ENCODE results near the gene TXNRD2.
"Not testable (repeated sequence)": the region's sequence is repeated elsewhere in the genome, so short reads cannot be mapped to it uniquely, and the experiment has no call there.

Gene TXNRD2

DNA sequence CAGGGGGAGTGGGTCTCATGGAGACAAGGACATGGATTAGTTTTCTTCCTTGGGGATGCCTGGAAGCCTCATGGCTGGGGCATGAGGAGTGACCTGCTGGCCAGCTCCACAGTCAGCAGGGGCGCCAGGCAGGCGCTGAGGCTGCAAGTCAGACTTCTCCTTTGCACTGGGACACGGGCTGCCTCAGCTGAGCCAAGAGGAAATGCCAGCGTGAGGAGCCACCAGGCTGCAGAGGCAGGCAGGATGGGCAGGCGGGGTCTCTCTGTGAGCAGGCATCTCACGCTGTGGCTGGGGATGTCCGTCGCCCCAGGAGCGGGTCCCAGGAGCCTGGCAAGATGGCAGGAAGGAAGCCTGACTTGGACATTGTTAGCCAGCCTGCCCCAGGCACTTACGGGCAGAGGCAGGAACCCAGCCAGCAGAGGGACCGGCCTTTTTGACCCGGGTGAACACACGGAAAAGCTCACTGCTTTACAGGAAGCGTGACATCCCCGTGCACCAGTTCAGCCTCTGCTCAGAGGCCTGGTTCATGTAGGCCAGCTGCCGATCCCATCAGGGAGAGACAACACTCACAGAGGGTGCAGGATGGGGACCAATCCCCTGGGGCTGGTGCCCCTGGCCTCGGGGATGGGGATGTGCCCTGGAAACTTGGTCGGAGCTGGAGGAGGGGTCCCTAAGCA, 97.1 kb downstream of the TXNRD2 start:
- DNase-seq (ENCODE audit: low read depth) = no peak

DNA sequence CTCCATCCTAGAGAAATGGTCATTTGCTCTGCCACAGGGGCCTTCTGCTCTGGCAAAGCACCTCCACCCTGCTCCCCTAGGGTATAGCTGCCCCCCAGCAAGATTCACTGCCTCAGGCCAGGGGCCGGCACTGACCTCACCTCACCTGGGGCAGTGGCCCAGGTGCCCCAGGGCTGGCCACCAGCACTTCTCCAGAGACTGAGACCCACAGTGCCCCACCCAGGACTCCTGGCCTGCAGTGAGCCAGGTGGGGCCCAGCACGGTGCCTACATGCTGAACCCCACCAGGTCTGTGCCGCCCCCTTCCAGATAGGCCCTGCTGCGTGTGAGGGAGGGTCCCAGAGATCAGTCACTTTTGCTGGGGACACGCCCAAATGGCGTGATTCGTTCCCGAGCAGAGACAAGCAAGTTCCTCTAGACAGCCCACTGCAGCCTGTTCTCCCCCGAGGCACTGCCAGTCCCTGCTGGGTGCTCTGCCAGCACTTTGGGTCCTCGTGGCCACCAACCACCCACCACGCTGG, 97.7 kb downstream of the TXNRD2 start:
- no peak for DNase-seq (ENCODE audit: low read depth)

DNA sequence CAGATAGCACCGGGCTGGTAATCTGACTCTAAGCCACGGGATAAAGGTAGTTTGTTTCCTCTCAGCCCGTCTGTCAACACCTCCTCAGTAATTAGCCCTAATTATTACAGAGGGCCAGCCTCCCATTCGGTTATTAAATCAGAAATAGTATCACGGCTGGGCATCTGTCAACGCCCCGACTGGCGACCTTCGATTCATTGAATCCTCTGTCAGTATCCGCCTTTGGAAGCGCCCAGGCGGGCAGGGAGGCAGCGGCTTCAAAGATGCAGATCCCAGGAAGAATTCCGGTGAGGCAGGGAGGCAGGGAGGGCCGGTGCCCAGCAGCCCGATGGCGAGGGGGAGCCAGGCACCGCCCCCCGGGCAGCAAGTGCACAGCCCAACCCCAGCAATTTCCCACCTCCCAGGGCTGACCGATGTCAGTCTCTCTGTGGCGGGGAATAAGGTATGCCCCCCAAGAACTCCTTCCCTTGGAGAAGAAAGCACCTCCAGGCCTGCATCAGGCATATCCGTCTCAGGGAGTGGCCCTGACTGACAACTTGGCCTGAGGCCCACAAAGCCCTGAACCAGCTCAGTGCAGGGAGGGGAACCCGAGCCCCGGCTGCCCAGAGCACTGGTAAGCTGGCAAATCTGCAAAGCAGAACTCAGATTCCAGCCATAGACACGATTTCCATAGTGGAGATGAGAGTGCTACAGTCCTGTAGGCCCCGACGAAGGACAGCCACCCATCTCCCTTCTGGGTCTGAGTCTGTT, 98.3 kb downstream of the TXNRD2 start:
- no peak for DNase-seq (ENCODE audit: low read depth)

DNA sequence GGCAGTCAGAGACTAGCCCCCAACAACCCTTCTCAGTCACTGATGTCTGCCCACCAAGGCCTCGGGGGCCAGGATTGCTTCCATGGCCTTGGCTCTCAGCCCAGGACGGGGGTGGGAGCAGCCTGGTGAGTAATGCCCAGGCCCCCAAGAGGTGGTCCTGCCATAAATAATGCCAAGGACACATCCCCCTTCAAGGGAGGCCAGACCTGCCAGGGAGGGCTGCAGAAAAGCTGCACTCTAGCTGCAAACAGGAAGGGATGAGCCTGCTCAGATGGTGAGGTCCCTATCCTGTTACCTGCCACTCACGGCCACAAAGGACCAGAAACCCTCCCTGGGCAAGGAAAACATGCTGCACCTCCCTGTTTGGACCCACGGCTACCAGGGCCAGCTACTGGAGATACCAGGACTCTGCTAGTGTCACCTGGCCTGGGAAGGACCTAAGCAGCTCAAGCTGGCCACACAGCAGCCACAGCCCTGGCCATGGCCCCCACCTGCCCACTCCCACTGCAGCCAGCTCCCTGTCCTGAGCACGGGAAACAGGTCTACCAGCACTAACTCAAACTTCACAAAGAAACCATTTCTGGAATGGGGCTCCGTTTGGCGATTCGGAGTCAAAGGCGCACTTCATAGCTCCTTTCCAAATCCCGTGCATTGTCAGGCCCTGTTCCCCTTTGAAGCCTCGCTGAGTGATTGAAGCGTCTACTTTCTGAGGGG, 99.1 kb downstream of the TXNRD2 start:
- DNase-seq (ENCODE audit: low read depth) = no peak

DNA sequence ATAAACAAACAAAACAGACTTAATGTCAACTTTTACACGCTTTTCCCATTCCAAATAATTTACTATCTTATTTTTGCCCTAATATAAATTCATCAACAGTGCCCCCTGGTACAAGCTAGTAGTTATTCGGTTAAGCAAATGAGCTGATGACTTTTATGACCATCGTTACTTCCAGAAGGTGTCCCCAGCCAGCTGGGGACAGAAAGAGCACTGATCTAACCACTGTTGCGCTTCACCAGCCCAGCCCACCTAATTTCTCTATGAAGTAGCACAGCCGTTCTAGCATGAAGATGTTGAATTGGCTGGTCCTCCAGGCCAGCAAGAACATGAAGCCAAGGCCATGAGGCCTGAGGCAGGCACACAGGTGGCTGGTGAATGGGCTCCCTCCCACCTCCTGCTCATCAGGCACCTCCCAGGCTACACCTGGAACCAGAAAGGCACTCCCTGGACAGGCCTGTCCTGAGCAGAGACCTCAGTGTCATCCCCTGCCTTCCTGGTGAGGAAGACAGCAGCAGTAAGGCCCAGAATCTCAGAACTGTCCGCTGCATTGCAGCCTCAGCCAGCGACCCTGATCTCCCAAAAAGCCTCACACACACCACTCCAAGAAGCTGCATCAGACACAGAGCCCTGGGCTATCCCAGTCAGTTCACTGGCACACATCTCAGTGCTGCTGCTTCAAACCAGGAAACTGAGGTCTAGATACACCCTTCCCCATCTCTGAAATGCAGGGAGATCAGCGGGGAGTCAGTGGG, 99.8 kb downstream of the TXNRD2 start:
- no peak for DNase-seq (ENCODE audit: low read depth)

DNA sequence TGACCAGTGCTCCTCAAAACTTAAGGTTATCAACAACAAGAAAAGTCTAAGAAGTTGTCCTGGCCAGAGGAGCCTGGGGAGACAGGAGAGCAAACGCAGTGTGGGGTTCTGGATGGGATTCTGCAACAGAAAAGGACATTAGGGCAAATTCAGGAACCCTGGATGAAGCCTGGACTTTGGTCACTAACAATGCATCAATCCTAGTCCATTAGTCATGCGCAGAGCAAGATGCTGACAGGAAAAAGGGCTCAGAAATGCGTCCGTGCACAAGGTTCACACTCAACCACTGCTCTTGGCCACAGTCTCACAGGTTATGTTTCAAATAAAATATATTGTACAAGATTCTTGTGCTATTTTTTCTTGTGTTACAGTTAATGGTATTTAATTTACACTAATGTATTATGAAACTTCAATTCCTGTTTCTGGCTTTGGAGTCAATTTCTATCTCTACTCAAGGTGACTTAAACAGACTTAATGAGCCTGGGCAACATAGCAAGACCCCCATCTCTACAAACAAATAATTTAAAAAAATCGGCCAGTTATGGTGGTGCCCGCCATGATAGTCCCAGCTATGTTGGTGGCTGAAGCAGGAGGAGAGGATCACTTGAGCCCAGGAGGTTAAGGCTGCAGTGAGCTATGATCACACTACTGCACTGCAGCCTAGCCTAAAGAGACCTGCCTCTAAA, 100.5 kb downstream of the TXNRD2 start:
- no peak for DNase-seq (ENCODE audit: low read depth)

DNA sequence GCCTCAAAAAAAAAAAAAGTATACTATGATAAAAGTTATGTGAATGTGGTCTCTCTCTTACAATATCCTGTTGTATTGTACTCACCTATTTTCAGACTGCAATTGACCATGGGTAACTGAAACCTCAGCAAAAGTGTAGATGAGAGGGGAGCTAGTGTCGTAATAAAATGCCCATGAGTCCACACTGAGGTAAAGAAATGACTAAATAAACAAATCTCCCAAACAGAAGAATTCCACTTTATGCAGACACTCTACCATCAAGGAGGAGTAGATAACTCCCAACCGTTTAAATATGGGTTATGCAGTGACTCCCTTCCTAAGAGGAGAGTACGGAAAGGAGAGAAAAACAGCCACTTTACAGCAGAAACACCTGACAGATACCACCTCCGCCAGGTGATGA, 101.6 kb downstream of the TXNRD2 start:
- no peak for DNase-seq (ENCODE audit: low read depth)

DNA sequence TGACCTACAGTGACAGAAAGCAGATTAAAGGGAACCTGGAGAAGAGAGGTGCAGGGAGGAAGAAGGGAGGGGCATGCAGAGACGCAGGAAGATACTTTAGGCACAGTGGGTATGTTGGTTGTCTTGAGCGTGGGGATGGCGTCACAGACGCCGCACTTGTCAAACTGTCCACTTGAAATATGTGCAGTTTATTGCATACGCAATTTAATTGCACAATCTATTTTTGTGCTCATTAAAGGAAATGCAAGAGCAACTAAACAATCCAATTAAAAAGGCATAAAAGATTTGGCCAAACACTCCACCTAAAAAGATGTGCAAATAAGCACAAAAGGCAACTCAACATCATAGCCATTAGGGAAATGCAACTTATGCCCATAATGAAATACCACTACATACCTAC, 103.7 kb downstream of the TXNRD2 start:
- DNase-seq (ENCODE audit: low read depth) = no peak

DNA sequence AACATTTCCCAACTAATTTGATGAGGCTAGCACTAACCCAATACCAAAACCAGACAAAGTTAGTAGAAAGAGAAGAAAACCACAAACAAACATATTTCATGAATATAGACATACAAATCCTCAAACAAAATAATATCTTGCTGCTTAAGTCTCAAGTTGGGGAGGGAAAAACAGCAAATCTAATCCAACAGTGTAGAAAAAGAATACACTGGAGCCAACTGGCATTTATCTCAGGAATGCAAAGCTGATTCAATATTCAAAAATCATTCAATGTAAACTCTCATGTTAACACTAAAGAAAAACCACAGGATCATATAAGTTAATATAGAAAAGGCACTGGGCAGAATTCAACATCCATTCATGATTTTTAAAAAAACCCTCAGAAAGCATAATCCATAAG, 105.1 kb downstream of the TXNRD2 start:
- DNase-seq (ENCODE audit: low read depth) = no peak

DNA sequence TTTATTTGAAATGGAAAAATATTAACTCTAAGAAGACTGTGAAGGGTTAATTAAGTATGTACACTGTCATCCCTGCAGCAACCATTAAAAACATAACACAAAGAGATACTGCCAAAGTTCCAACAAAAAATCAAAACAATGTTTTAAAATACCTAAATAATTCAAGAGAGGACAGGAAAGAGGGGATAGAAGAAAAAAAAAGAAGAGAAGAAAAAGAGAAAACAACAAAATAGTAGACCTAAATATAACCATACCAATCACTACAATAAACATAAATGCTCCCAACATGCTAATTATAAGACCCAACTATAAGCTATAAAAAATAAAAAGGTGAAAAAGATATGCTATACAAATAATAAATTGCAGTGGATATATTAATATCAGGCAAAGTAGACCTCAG, 107.0 kb downstream of the TXNRD2 start:
- no peak for DNase-seq (ENCODE audit: low read depth)

DNA sequence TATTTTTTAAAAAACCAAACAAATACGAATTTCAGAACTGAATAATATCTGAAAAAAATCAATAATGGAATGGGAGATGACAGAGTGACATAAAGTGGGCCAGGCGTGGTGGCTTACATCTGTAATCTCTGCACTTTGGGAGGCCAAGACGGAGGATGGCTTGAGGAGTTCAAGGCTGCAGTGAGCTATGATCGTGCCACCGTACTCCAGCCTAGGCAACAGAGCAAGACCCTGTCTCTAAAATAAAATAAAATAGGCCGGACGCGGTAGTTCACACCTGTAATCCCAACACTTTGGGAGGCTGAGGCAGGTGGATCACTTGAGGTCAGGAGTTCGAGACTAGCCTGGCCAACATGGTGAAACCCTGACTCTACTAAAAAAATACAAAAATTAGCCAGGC, 108.3 kb downstream of the TXNRD2 start:
- DNase-seq (ENCODE audit: low read depth) = not testable (repeated sequence)

DNA sequence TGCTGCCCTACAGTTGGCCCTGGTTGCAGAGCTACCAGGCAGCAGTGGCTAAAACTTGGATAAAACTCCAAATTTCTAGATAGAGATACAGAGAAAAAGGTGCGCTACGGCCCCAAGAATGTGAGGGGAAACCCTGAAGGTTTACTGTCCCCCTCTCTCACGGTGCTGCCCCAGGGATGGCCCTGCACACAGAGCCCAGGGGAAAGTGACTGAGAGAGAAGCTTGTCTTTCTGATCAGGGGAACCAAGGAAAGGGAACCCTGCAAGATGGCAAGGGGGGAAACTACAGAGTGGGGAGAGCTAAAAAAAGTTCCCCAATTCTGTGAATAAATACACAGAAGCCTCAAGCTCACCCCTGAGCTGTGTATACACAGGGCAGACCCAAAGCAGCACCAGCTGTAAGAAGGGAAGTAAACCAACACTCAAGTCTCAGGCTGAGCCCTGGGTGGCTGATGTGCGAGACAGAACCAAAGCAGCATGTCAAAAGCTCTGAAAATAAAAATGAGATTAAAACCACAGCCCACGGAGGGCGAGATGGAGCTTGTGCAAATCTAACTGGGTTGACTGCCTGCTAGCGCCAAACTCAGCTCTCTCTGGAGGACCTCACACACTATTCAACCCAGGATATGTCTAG, 109.0 kb downstream of the TXNRD2 start:
- DNase-seq (ENCODE audit: low read depth) = no peak

DNA sequence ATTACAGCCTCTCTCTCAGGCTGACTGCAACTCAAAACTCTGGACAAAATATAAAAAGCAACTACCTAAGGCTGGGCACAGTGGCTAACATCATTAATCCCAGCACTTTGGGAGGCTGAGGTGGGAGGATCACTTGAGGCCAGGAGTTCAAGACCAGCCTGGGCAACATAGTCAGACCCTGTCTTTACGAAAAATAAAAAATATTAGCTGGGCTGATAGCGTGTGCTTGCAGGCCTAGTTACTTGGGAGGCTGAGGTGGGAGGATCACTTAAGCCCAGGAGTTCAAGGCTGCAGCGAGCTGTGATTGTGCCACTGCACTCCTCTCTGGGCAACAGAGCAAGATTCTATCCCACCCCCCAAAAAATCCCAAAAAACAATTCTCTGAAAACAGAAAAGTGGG, 109.6 kb downstream of the TXNRD2 start:
- not testable (repeated sequence) for DNase-seq (ENCODE audit: low read depth)

DNA sequence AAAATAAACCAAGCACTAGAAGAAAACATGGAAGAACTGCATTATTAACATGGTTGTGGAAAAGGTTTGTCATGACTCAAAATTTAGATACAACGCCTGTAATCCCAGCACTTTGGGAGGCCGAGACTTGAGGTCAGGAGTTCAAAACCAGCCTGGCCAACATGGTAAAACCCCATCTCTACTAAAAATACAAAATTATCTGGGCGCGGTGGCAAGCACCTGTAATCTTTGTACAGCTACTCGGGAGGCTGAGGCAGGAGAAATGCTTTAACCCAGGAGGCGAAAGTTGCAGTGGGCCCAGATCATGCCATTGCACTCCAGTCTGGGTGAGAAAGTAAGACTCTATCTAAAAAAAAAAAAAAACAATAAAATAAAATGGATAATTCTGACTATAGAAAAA, 110.6 kb downstream of the TXNRD2 start:
- no peak for DNase-seq (ENCODE audit: low read depth)

DNA sequence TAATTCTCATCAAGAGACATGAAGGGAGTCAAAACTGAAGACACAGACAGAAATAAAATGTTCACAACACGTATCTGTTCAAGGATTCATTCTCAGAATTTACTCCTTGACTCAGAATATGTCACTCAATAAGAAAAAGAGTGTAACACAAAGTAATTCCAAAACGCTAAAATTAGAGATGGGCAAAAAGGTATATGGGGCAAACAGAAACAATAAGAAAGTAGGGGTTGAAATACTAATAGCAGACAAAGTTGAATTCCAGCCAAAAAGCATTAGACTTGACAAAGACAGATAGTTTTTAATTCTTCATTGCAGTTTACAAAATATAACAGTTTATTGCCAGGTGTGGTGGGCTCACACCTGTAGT, 113.6 kb downstream of the TXNRD2 start:
- DNase-seq (ENCODE audit: low read depth) = no peak

DNA sequence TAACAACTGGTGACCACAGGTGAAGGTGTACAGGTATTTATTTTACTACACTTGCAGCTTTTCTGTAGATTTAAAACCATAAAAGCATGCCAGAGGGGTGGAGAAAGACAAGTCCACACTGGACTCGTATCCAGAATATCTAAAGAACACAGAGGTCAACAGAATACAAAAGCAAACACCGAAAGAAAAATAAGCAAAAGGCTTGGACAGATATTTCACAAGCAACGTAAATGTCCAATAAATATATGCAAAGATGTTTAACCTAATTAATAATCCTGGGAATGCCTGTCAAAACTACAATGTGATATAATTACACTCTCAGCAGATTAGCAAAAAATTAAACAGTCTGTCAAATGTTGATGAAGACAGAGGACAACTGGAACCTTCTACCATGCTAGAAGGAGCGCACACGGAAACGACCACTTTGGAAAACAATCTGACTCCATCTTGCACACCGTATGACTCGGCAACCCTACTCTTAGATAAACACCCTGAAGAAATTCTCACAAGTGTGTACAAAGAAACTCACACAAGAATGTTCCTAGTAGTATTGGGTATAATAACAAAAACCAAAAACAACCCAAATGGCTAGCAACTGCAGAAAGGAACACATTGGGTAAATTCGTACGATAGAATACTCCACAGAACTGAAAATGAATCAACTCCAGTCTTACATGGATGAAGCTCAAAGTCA, 114.1 kb downstream of the TXNRD2 start:
- no peak for DNase-seq (ENCODE audit: low read depth)

DNA sequence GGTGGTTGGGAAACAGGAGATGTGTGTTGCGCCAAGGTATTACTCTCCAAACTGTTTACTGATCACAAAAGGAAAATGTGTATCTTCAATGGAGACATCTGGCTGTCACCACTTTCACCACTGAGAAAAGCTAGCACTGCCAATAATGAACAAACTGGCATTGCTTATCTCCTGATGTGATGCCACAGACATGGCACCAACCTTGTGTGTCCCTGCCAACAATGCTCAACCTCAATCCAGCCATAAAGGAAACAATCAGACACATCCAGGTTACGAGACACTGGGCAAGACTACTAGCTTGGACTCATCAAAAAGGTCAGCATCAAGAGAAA, 115.0 kb downstream of the TXNRD2 start:
- no peak for DNase-seq (ENCODE audit: low read depth)

DNA sequence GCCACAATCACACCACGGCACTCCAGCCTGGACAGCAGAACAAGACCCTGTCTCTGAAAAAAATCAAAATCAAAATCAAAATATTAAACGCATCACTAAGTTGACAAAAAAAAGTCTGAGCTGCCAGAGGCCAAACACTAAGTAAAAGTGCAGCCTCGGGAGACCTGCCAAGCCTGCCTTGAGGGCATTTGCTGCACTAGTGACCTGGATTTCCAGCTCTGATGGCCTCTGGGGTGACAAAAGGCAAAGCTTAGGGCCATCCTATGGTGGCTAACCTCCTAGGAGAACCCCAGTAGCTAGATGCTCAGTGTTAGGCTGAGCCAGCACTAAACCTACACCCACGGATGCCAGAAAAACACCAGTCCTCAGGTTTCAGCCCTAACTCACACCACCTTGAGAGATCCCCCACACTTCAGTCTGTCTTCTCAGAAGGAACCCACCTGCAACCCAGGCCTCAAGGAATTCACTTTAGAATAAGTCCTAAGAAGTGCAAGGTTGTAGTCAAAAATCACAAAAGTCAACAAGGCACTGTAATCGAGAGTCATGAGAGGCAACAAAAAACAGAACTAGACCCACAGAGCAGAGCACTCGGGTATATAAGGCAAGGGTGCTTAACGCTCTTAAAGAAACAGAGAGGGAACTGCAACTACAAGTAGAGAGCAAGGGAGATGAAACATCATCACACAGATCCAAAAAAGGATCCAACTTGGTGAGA, 115.6 kb downstream of the TXNRD2 start:
- no peak for DNase-seq (ENCODE audit: low read depth)

Measured in T-helper 22 cell (primary cell).